K562 (cell line): ENCODE measurements around the gene UFC1. TPM values are rescaled to one million over a fixed set of nuclear protein-coding genes. Genes with fewer than 3 reads are reported as not detected.

ENCODE experiments used
- ELK3 ChIP-seq: fragments of 450-650 bp; formaldehyde crosslinking; IDR thresholded peaks from 2 replicates; pipeline ENCODE4 v1.4.0; 2020; ENCODE audit warnings: mild to moderate bottlenecking
- ETS1 ChIP-seq: conservative IDR thresholded peaks from 2 replicates; pipeline ENCODE4 v1.6.1; 2011; ENCODE audit warnings: low read depth, mild to moderate bottlenecking, low read length; ENCODE audit not compliant: control insufficient read depth
- ETS2 ChIP-seq: IDR thresholded peaks from 2 replicates; pipeline ENCODE4 v1.6.1; 2016; ENCODE audit warnings: borderline replicate concordance, missing genetic modification characterization, mild to moderate bottlenecking, moderate library complexity, missing compliant biosample characterization; ENCODE audit not compliant: poor library complexity, severe bottlenecking
- MYNN ChIP-seq, 2 experiments: sonication (generic); formaldehyde crosslinking in 1 of 2; IDR thresholded peaks; 2 replicates each; pipeline versions ENCODE4 v1.5.0 to v1.6.1; 2016 to 2020; ENCODE audit warnings: antibody characterized with exemption in 1 of 2, missing genetic modification reagents in 1 of 2
- PHTF2 ChIP-seq: fragments of 250-450 bp; sonication (Bioruptor Pico); IDR thresholded peaks from 2 replicates; pipeline ENCODE4 v1.5.0; 2021; ENCODE audit warnings: mild to moderate bottlenecking
- POLR2H ChIP-seq: IDR thresholded peaks from 2 replicates; pipeline ENCODE4 v1.6.1; 2016; ENCODE audit warnings: missing genetic modification characterization, low read depth, mild to moderate bottlenecking, control low read depth, missing compliant biosample characterization, moderate library complexity
- RNF2 ChIP-seq: sonication (generic); IDR thresholded peaks from 2 replicates; pipeline ENCODE4 v1.6.1; 2016
- RREB1 ChIP-seq: fragments of 250-450 bp; sonication (Bioruptor Pico); IDR thresholded peaks from 2 replicates; pipeline ENCODE4 v1.4.0; 2020
- SMAD3 ChIP-seq: fragments of 450-650 bp; formaldehyde crosslinking; conservative IDR thresholded peaks from 2 replicates; pipeline ENCODE4 v1.4.0; 2020; ENCODE audit warnings: mild to moderate bottlenecking
- ZNF395 ChIP-seq: fragments of 200-800 bp; sonication (Bioruptor generic); IDR thresholded peaks from 2 replicates; pipeline ENCODE4 v1.6.1; 2017; ENCODE audit warnings: missing genetic modification characterization, missing compliant biosample characterization
- ZNF57 ChIP-seq: fragments of 450-650 bp; formaldehyde crosslinking; IDR thresholded peaks from 2 replicates; pipeline ENCODE4 v1.4.0; 2020; ENCODE audit warnings: mild to moderate bottlenecking, moderate library complexity
- polyA plus RNA-seq, 8 experiments: library from polyadenylated mRNA; depleted of rRNA in 4 of 8; stranded (reverse) in 5 of 8; unstranded in 3 of 8; fragments of >200 nt; fragmentation: Nextera tagmentation in 2 of 8; fragmentation: Illumina TruSeq in 1 of 8; extraction: Ambion mirVana in 2 of 8; extraction: Trizol in 1 of 8; gene quantifications; 2 replicates each; pipeline versions ENCODE4 v1.2.1 to v1.2.3, GENCODE V29; 2011 to 2014; ENCODE audit warnings: inconsistent platforms in 1 of 8, missing spikeins in 1 of 8
- total RNA-seq, 7 experiments: library from RNA; depleted of rRNA in 6 of 7; stranded (reverse); fragments of >200 nt in 6 of 7; fragmentation: Illumina TruSeq in 2 of 7; extraction: Trizol in 2 of 7; gene quantifications; 2 replicates each; pipeline versions ENCODE4 v1.2.1 to v1.2.3, GENCODE V29; 2011 to 2021; ENCODE audit warnings: low replicate concordance in 1 of 7

Gene UFC1
- total and polyA plus RNA-seq, 9 of the 15 experiments (the other 6 are each of a cell fraction or from before 2014, with no cell fraction given), result 92.8 to 220 (median 161) TPM

- TF ChIP-seq SMAD3 (CRISPR knock-in tag) (no peak), POLR2H (tag) (peak; percentile 90), ETS2 (no peak), ZNF395 (CRISPR knock-in tag) (peak; percentile 59; the same call in 1 of the 2 replicates), ZNF57 (no peak), ELK3 (CRISPR knock-in tag) (no peak), PHTF2 (CRISPR knock-in tag) (0 out of 2 replicates have a peak, but pooled peaks have one; percentile 29), ETS1 (0 out of 2 replicates have a peak, but pooled peaks have one; percentile 47), MYNN (IDR thresholded peaks at IDR 0.05) (no peak), MYNN (CRISPR knock-in tag; IDR thresholded peaks at IDR 0.05) (no peak), RREB1 (0 out of 2 replicates have a peak, but pooled peaks have one; percentile 8), RNF2 (peak; percentile 39; the same call in 1 of the 2 replicates)
- TF ChIP-seq, all 486 proteins: peak for 150
Measured at GRCh38 chr1:161153682-161154337, at the start of gene UFC1 (continued).
